Adrenal gland (tissue), 5 donors: ENCODE data around the gene CHD9NB.

Experiments
- CTCF ChIP-seq, 6 experiments: fragments of 450-650 bp in 4 of 6; fragments of 200-600 bp in 2 of 6; sonication (generic) in 1 of 6; IDR thresholded peaks; 1 replicate in 5 of 6; 2 replicates in 1 of 6; pipeline versions ENCODE4 v1.5.1 to v1.8.0; 2016 to 2021; ENCODE audit warnings: antibody characterized with exemption in 6 of 6, mild to moderate bottlenecking in 2 of 6, moderate library complexity in 1 of 6
- POLR2A ChIP-seq, 2 donors: fragments of 450-650 bp; IDR thresholded peaks; one replicate each; pipeline ENCODE4 v1.6.1; 2017; ENCODE audit warnings: antibody characterized with exemption in 2 of 2, mild to moderate bottlenecking in 2 of 2, moderate library complexity in 1 of 2
- donor health status: DM: no; HTN: no; CAD: no.

GRCh38 chr16:53082509-53082908, 29.8 kb upstream of the CHD9NB start:
- TF ChIP-seq CTCF (IDR thresholded peaks at IDR 0.05) (no peak), POLR2A (IDR thresholded peaks at IDR 0.05) (no peak)
